Breast epithelium (tissue), 4 donors: ENCODE measurements around the gene HCN1. TPM values are rescaled to one million over a fixed set of nuclear protein-coding genes. Genes with fewer than 3 reads are reported as not detected.
"Not testable (repeated sequence)": the region's sequence is repeated elsewhere in the genome, so short reads cannot be mapped to it uniquely, and the experiment has no call there.

Experiments
- DNase-seq, 2 donors: peaks; one replicate each; pipeline ENCODE4 v3.0.0-alpha.2; 2019; ENCODE audit warnings: low spot score in 2 of 2
- H3K27ac ChIP-seq, 2 donors: fragments of 200-600 bp; sonication (generic) in 1 of 2; one replicate each; pipeline ENCODE4 v1.5.1; 2016 to 2019; ENCODE audit warnings: mild to moderate bottlenecking in 1 of 2
- H3K27me3 ChIP-seq, 2 donors: fragments of 200-600 bp; sonication (generic) in 1 of 2; one replicate each; pipeline versions ENCODE4 v1.5.1 to v1.6.0; 2017 to 2019; ENCODE audit warnings: control low read depth in 1 of 2, mild to moderate bottlenecking in 1 of 2
- H3K36me3 ChIP-seq: fragments of 200-600 bp; one replicate; pipeline ENCODE4 v1.5.1; 2019
- H3K4me1 ChIP-seq, 2 donors: fragments of 200-600 bp; sonication (generic); one replicate each; pipeline ENCODE4 v1.5.1; 2016 to 2019; ENCODE audit warnings: control low read depth in 1 of 2
- H3K4me3 ChIP-seq, 3 donors: fragments of 200-600 bp; sonication (generic); 1 replicate in 2 of 3; 2 replicates in 1 of 3; pipeline ENCODE4 v1.5.1; 2016 to 2019; ENCODE audit warnings: mild to moderate bottlenecking in 3 of 3, moderate library complexity in 2 of 3
- H3K9me3 ChIP-seq, 2 donors: fragments of 200-600 bp; sonication (generic) in 1 of 2; one replicate each; pipeline ENCODE4 v1.5.1; 2016 to 2019; ENCODE audit warnings: control low read depth in 1 of 2
- CTCF ChIP-seq, 3 donors: fragments of 450-650 bp; IDR thresholded peaks; one replicate each; pipeline ENCODE4 v1.5.1; 2016 to 2017; ENCODE audit warnings: antibody characterized with exemption in 3 of 3, mild to moderate bottlenecking in 3 of 3, moderate library complexity in 3 of 3
- POLR2A ChIP-seq: fragments of 450-650 bp; IDR thresholded peaks from one replicate; pipeline ENCODE4 v1.6.1; 2016; ENCODE audit warnings: antibody characterized with exemption, mild to moderate bottlenecking, moderate library complexity
- POLR2AphosphoS5 ChIP-seq, 3 donors: sonication (generic); formaldehyde crosslinking; IDR thresholded peaks; one replicate each; pipeline ENCODE4 v1.6.1; 2017; ENCODE audit warnings: antibody characterized with exemption in 3 of 3
- intact Hi-C: fragments of 100-400 bp; cut with DNase I; formaldehyde crosslinking; loops from one replicate; pipeline ENCODE4 v1.15.1; 2023; ENCODE audit warnings: low total_unique reads
- total RNA-seq, 3 donors: library from RNA; depleted of rRNA; stranded (reverse); fragments of >200 nt; gene quantifications; one replicate each; pipeline ENCODE4 v1.1.0, GENCODE V29; 2016

Gene HCN1
- total RNA-seq, 3 donors from 2014 or later = under 0.01 to 0.33 (median 0.29) TPM

GRCh38 chr5:45385321-45386058 is 310.7 kb downstream of the HCN1 start:
- no peaks in the 10 kb centered on the region for H3K4me1 ChIP-seq
- no peak overlapping the region for H3K27ac ChIP-seq
- no peak overlapping the region for H3K4me3 ChIP-seq
- DNase-seq = no peak
- H3K36me3 ChIP-seq = no peaks in the 10 kb centered on the region
- TF ChIP-seq POLR2A (no peak), POLR2AphosphoS5 (IDR thresholded peaks at IDR 0.05) (no peak), CTCF (IDR thresholded peaks at IDR 0.05) (no peak)
- intact Hi-C loops = no loop called here
- H3K9me3 ChIP-seq = no peaks in the 10 kb centered on the region
- no peaks in the 10 kb centered on the region for H3K27me3 ChIP-seq

- no peak overlapping the region for H3K27ac ChIP-seq
- no peak for DNase-seq
- TF ChIP-seq POLR2AphosphoS5 (IDR thresholded peaks at IDR 0.05) (no peak), POLR2A (no peak), CTCF (IDR thresholded peaks at IDR 0.05) (no peak)
- H3K4me3 ChIP-seq = no peak overlapping the region
- H3K4me1 ChIP-seq = no peaks in the 10 kb centered on the region
- H3K9me3 ChIP-seq = no peaks in the 10 kb centered on the region
- intact Hi-C loops = no loop called here
- H3K36me3 ChIP-seq = no peaks in the 10 kb centered on the region
- H3K27me3 ChIP-seq = no peaks in the 10 kb centered on the region
Measured at GRCh38 chr5:45383985-45384384, 312.2 kb downstream of the HCN1 start.

GRCh38 chr5:45382583-45382982 is 313.6 kb downstream of the HCN1 start:
- Histone ChIP-seq H3K4me1 (no peaks in the 10 kb centered on the region), H3K4me3 (no peak overlapping the region), H3K9me3 (no peaks in the 10 kb centered on the region), H3K27ac (no peak overlapping the region), H3K27me3 (no peaks in the 10 kb centered on the region), H3K36me3 (no peaks in the 10 kb centered on the region)
- DNase-seq = no peak
- intact Hi-C loops = no loop called here
- TF ChIP-seq CTCF (IDR thresholded peaks at IDR 0.05) = no peak
- TF ChIP-seq POLR2AphosphoS5 (IDR thresholded peaks at IDR 0.05) = no peak
- TF ChIP-seq POLR2A = no peak

- Histone ChIP-seq H3K36me3 (no peaks in the 10 kb centered on the region), H3K27ac (no peak overlapping the region), H3K4me3 (no peak overlapping the region), H3K9me3 (no peaks in the 10 kb centered on the region), H3K27me3 (no peaks in the 10 kb centered on the region), H3K4me1 (no peaks in the 10 kb centered on the region)
- no peak for DNase-seq
- TF ChIP-seq POLR2A (no peak), POLR2AphosphoS5 (IDR thresholded peaks at IDR 0.05) (no peak), CTCF (IDR thresholded peaks at IDR 0.05) (no peak)
- intact Hi-C loops = no loop called here
Measured at GRCh38 chr5:45376417-45376816, 319.8 kb downstream of the HCN1 start.

GRCh38 chr5:45372629-45373028 is 323.6 kb downstream of the HCN1 start:
- TF ChIP-seq POLR2AphosphoS5 (IDR thresholded peaks at IDR 0.05) = no peak
- no peak for TF ChIP-seq POLR2A
- TF ChIP-seq CTCF (IDR thresholded peaks at IDR 0.05) = no peak
- no peaks in the 10 kb centered on the region for H3K36me3 ChIP-seq
- intact Hi-C loops = no loop called here

GRCh38 chr5:45371423-45371822 is 324.8 kb downstream of the HCN1 start:
- H3K36me3 ChIP-seq, intact Hi-C loops: not testable (repeated sequence)

More at GRCh38 chr5:45372629-45373028, 323.6 kb downstream of the HCN1 start:
- no peak for DNase-seq
- Histone ChIP-seq H3K4me1 (no peaks in the 10 kb centered on the region), H3K4me3 (no peak overlapping the region), H3K27me3 (no peaks in the 10 kb centered on the region), H3K27ac (no peak overlapping the region), H3K9me3 (no peaks in the 10 kb centered on the region)

More at GRCh38 chr5:45371423-45371822, 324.8 kb downstream of the HCN1 start:
- not testable (repeated sequence) for H3K27me3 ChIP-seq, H3K4me3 ChIP-seq, H3K27ac ChIP-seq, H3K4me1 ChIP-seq, H3K9me3 ChIP-seq, DNase-seq
